Activated CD8-positive, alpha-beta memory T cell treated with anti-CD3 and anti-CD28 coated beads for 48 hours (primary cell): Measurements from ENCODE around the gene HHIPL1.
"Not testable (repeated sequence)": the region's sequence is repeated elsewhere in the genome, so short reads cannot be mapped to it uniquely, and the experiment has no call there.

ENCODE experiments used
- DNase-seq, 3 experiments: peaks; one replicate each; pipeline ENCODE4 v3.0.0-alpha.2; 2020; ENCODE audit warnings: low read depth in 2 of 3, low spot score in 2 of 3

HHIPL1 gene

GRCh38 chr14:99658218-99658845 is 13.4 kb downstream of the HHIPL1 start:
- DNase-seq: no peak

GRCh38 chr14:99659333-99659741 is 14.4 kb downstream of the HHIPL1 start:
- no peak for DNase-seq

GRCh38 chr14:99660006-99660566 is 15.2 kb downstream of the HHIPL1 start:
- no peak for DNase-seq

GRCh38 chr14:99660794-99661193 is 15.9 kb downstream of the HHIPL1 start:
- no peak for DNase-seq

- not testable (repeated sequence) for DNase-seq
These were observed 16.3 kb downstream of the HHIPL1 start for GRCh38 chr14:99661206-99661605.

- no peak for DNase-seq
These were observed 17.9 kb downstream of the HHIPL1 start for GRCh38 chr14:99662846-99663245.

- DNase-seq: no peak
These were observed 18.6 kb downstream of the HHIPL1 start for GRCh38 chr14:99663386-99664057.

GRCh38 chr14:99664058-99664936 is 19.4 kb downstream of the HHIPL1 start:
- DNase-seq: no peak

- DNase-seq: no peak
These were observed 20.0 kb downstream of the HHIPL1 start for GRCh38 chr14:99664937-99665273.

- DNase-seq: no peak
These were observed 21.6 kb downstream of the HHIPL1 start for GRCh38 chr14:99666533-99666932.

- no peak for DNase-seq
These were observed 22.1 kb downstream of the HHIPL1 start for GRCh38 chr14:99667045-99667444.

GRCh38 chr14:99667821-99668220 is 22.9 kb downstream of the HHIPL1 start:
- DNase-seq: no peak

- DNase-seq: no peak
These were observed 23.7 kb downstream of the HHIPL1 start for GRCh38 chr14:99668307-99669295.

- DNase-seq: no peak
These were observed 25.7 kb downstream of the HHIPL1 start for GRCh38 chr14:99670361-99671234.

- no peak for DNase-seq
These were observed 26.6 kb downstream of the HHIPL1 start for GRCh38 chr14:99671235-99672224.

GRCh38 chr14:99672506-99673304 is 27.8 kb downstream of the HHIPL1 start:
- no peak for DNase-seq

- DNase-seq: no peak
These were observed 28.6 kb downstream of the HHIPL1 start for GRCh38 chr14:99673305-99674063.
